ENCODE measurements around the gene KRTAP5-6.

DNA sequence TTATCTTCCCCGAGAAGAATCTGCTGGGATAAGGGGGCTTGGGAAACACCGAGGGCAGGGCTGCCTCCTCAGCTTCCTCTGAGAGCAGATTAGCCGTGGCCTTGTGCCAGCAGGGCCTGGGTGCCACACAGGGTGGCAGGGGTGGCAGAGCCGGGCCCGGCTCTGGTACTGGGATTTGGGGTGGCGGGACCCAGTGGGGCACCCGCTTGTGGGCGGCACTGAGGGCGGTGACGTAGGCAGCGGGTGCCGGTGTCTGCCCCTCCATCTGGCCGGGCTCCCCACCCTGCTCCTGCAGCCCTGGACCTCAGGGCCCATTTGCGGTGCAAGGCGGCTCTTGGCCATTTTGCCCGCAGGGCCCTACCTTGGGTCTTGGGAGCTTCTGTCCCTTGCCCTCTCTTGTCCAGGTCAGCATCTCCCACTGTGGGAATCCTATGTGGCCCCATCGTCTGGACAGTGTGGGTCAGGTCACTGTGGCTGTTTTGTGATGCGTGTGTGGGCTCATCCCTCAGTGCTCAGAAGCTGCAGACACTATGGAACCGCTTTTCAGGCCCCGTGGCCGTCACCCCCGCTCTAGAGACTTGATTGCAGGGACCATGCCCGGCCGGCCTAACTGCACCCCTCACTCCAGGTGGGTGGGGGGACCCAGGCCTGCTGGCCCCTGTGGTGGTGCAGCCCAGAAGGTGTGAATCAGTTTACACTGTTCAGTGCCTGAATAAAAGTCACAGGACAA lies 29.7 kb upstream of the KRTAP5-6 start:
- TF ChIP-seq, protein P1, sequence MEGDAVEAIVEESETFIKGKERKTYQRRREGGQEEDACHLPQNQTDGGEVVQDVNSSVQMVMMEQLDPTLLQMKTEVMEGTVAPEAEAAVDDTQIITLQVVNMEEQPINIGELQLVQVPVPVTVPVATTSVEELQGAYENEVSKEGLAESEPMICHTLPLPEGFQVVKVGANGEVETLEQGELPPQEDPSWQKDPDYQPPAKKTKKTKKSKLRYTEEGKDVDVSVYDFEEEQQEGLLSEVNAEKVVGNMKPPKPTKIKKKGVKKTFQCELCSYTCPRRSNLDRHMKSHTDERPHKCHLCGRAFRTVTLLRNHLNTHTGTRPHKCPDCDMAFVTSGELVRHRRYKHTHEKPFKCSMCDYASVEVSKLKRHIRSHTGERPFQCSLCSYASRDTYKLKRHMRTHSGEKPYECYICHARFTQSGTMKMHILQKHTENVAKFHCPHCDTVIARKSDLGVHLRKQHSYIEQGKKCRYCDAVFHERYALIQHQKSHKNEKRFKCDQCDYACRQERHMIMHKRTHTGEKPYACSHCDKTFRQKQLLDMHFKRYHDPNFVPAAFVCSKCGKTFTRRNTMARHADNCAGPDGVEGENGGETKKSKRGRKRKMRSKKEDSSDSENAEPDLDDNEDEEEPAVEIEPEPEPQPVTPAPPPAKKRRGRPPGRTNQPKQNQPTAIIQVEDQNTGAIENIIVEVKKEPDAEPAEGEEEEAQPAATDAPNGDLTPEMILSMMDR (IDR thresholded peaks at IDR 0.05): no peak
- TF ChIP-seq POLR2A (IDR thresholded peaks at IDR 0.05): no peak

Measured in uterus (tissue), 2 donors.